AG09309 (cell line): ENCODE data around the gene RNF123.

Experiments used
- DNase-seq: peaks from one replicate; pipeline ENCODE4 v3.0.0-alpha.2; 2010; ENCODE audit warnings: low read depth
- H3K4me3 ChIP-seq: 2 replicates; pipeline ENCODE4 v1.5.1; 2011; ENCODE audit warnings: mild to moderate bottlenecking, low read depth, low read length, moderate library complexity; ENCODE audit not compliant: control insufficient read depth
- CTCF ChIP-seq: IDR thresholded peaks from 2 replicates; pipeline ENCODE4 v1.5.1; 2011; ENCODE audit warnings: mild to moderate bottlenecking, low read depth, low read length, inconsistent platforms; ENCODE audit not compliant: insufficient read depth, control insufficient read depth; ENCODE audit errors: missing control alignments

Gene RNF123

GRCh38 chr3:49722896-49723295, 33.5 kb downstream of the RNF123 start:
- no peak for DNase-seq
- TF ChIP-seq CTCF, result no peak
- peak overlapping the region; percentile 73 for H3K4me3 ChIP-seq

GRCh38 chr3:49723296-49723627, 33.9 kb downstream of the RNF123 start:
- no peak for TF ChIP-seq CTCF
- peak overlapping the region; percentile 73 for H3K4me3 ChIP-seq
- DNase-seq, result no peak

DNA sequence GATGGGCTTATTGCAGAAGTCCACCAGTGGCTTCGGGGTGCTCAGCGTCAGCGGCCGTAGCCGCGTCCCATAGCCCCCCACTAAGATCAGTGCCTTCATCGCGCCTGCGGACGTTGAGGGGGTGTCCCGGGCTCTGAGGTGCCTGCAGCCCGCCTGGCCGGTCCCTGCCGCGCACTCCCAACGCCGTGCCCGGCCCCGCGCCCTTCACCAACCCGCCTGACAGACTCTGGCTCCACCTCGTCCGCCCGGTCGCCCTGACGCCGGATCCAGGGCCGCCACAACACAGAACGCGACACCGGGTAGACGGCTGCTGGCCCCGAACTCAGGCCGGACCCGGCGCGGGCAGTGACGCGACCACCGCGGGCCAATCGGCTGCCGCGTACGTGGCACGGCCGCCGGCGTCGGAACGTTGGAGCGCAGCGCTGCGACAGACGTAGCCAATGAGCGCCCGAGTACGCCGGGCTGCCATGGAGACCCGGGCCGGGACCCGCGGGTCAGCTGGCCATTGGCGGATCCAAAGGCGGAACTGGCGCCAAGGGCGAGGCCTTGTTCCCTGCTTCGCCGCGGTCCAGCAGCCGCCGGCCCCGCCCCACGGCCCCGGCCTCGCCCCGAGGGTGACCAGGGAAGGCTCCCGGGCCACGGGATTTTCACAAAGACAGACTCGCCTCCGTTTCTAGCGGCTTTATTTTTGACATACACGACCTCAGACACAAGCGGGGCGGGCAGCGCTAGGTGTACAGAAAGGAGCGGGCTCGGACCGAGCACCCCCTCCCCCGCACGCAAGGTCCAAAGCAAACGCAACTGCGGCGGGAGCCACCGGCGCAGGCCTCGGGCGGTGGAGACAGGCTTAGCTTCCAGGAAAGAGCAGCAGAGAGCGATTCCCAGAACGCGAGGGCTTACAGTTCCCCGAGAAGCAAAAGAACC, 34.5 kb downstream of the RNF123 start, which contains the start of gene GMPPB:
Gene GMPPB (minus strand): TSS at position 324 of the 924 bp plus-strand sequence. CDS start 225 bp downstream, at position 99.
- peak; percentile 84 for DNase-seq
- no peak for TF ChIP-seq CTCF
- H3K4me3 ChIP-seq, result peak within 1 kb of the TSS; percentile 73

- no peak for TF ChIP-seq CTCF
- no peak for DNase-seq
- H3K4me3 ChIP-seq, result peak overlapping the region; percentile 65
Observed at GRCh38 chr3:49724586-49724985, 35.2 kb downstream of the RNF123 start.

GRCh38 chr3:49725906-49726681, 36.7 kb downstream of the RNF123 start:
- no peak overlapping the region for H3K4me3 ChIP-seq
- no peak for TF ChIP-seq CTCF
- no peak for DNase-seq

- no peak overlapping the region for H3K4me3 ChIP-seq
- no peak for TF ChIP-seq CTCF
- no peak for DNase-seq
Observed at GRCh38 chr3:49727154-49727923, 38.0 kb downstream of the RNF123 start.
